Fibroblast of mammary gland (primary cell): ENCODE results near the gene MPC1.

Source experiments
- DNase-seq: peaks from one replicate; pipeline ENCODE4 v3.0.0-alpha.2; 2010; ENCODE audit warnings: low read depth
- H3K4me3 ChIP-seq: 2 replicates; pipeline ENCODE4 v1.5.1; 2011; ENCODE audit warnings: low read depth, mild to moderate bottlenecking, low read length, moderate library complexity; ENCODE audit not compliant: control insufficient read depth
- CTCF ChIP-seq: conservative IDR thresholded peaks from 2 replicates; pipeline ENCODE4 v1.5.1; 2011; ENCODE audit warnings: low read depth, low read length, inconsistent platforms; ENCODE audit not compliant: control insufficient read depth, insufficient read depth

The MPC1 gene

GRCh38 chr6:166318649-166319600 is 63.8 kb downstream of the MPC1 start:
- DNase-seq = no peak
- no peak for TF ChIP-seq CTCF
- H3K4me3 ChIP-seq = no peak overlapping the region

- TF ChIP-seq CTCF = no peak
- no peak for DNase-seq
- no peak overlapping the region for H3K4me3 ChIP-seq
Measured at GRCh38 chr6:166318227-166318626, 64.5 kb downstream of the MPC1 start.

GRCh38 chr6:166317261-166318212 is 65.2 kb downstream of the MPC1 start:
- no peak for TF ChIP-seq CTCF
- H3K4me3 ChIP-seq = no peak overlapping the region
- no peak for DNase-seq

- DNase-seq = no peak
- TF ChIP-seq CTCF = no peak
Measured at GRCh38 chr6:166315436-166315835, 67.3 kb downstream of the MPC1 start.

More at GRCh38 chr6:166315436-166315835, 67.3 kb downstream of the MPC1 start:
- H3K4me3 ChIP-seq = no peak overlapping the region
